Measurements from ENCODE around the gene ADCY5.

Gene ADCY5

GRCh38 chr3:123416173-123416572, 32.7 kb downstream of the ADCY5 start:
- TF ChIP-seq CTCF (IDR thresholded peaks at IDR 0.05; ENCODE audit: borderline replicate concordance, insufficient read depth, low read depth, low read length), result no peak

GRCh38 chr3:123414973-123415775, 33.7 kb downstream of the ADCY5 start:
- TF ChIP-seq CTCF (IDR thresholded peaks at IDR 0.05; ENCODE audit: borderline replicate concordance, insufficient read depth, low read depth, low read length), result no peak
- no peak overlapping the region for H3K4me3 ChIP-seq (ENCODE audit: low read depth, low read length)

More at GRCh38 chr3:123416173-123416572, 32.7 kb downstream of the ADCY5 start:
- no peak overlapping the region for H3K4me3 ChIP-seq (ENCODE audit: low read depth, low read length)

GRCh38 chr3:123412811-123413604, 35.9 kb downstream of the ADCY5 start:
- no peak for TF ChIP-seq CTCF (IDR thresholded peaks at IDR 0.05; ENCODE audit: borderline replicate concordance, insufficient read depth, low read depth, low read length)
- H3K4me3 ChIP-seq (ENCODE audit: low read depth, low read length), result no peak overlapping the region

- no peak overlapping the region for H3K4me3 ChIP-seq (ENCODE audit: low read depth, low read length)
- no peak for TF ChIP-seq CTCF (IDR thresholded peaks at IDR 0.05; ENCODE audit: borderline replicate concordance, insufficient read depth, low read depth, low read length)
Observed at GRCh38 chr3:123412076-123412475, 36.8 kb downstream of the ADCY5 start.

- TF ChIP-seq CTCF (IDR thresholded peaks at IDR 0.05; ENCODE audit: borderline replicate concordance, insufficient read depth, low read depth, low read length), result no peak
Observed at GRCh38 chr3:123411340-123412040, 37.4 kb downstream of the ADCY5 start.

GRCh38 chr3:123410149-123410515, 38.8 kb downstream of the ADCY5 start:
- no peak for TF ChIP-seq CTCF (IDR thresholded peaks at IDR 0.05; ENCODE audit: borderline replicate concordance, insufficient read depth, low read depth, low read length)
- no peak overlapping the region for H3K4me3 ChIP-seq (ENCODE audit: low read depth, low read length)

More at GRCh38 chr3:123411340-123412040, 37.4 kb downstream of the ADCY5 start:
- no peak overlapping the region for H3K4me3 ChIP-seq (ENCODE audit: low read depth, low read length)
